Measurements from ENCODE around the gene FERMT2. TPM values are rescaled to one million over a fixed set of nuclear protein-coding genes. Genes with fewer than 3 reads are reported as not detected.

FERMT2 gene
- total RNA-seq, 1 donor from 2014 or later: 64.2 TPM

DNA sequence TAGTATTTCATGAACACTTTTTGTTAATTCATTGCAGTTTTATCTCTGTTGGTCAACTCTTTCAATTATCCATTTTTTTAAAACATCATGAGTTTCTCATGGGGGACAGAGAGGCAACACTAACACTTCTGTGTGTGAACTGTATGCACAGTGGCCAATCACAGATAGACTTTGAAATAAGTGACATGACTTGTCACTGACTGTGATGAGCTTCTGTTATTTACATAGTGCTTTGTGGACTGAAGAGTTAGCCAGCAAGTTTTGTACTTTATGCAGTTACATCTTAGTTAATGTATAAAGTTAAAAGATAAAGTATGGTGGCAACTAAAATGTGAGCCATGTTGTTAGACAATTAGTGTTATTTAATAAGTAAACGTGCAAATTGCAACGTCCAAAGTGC is 16.1 kb downstream of the FERMT2 start:
- Mint-ChIP-seq H3K4me1 (peaks cover 7% of the 10 kb centered on the region), H3K4me3 (no peak overlapping the region)

DNA sequence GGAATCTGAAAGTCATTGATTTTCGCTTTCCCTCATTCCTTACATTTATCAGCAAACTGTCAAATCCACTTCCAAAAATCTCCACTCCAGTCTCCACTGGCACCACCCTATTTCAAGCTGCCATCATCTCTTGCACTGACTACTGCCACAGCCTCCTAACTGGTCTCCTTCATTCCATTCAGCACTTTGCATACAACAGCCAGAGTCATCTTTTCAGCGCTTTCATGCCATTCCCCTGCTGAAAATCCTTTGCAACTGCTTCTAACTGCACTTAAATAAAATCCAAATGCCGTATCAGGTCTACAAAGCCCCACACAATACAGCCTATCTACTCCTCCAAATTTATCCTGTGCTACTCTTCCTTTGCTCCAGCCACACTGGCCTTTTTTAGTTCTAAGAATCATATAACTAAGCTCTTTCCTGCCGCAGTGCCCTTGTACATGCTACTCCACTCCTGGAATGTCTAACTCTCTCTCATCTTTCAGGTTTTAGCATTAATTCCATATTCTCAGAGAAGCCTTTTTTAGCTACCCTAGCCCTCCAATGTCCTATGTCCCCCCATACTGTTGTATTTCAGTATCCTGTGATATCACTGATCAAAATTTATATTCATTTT is 21.6 kb downstream of the FERMT2 start:
- no peak overlapping the region for H3K4me3 Mint-ChIP-seq
- peaks cover 22% of the 10 kb centered on the region for H3K4me1 Mint-ChIP-seq
- H3K9me3 Mint-ChIP-seq: no peaks in the 10 kb centered on the region
- no peaks in the 10 kb centered on the region for H3K27me3 Mint-ChIP-seq (ENCODE audit: low read depth)
- no peaks in the 10 kb centered on the region for H3K36me3 Mint-ChIP-seq (ENCODE audit: low read depth)
- DNase-seq (ENCODE audit: low read depth, low spot score): no peak
- TF ChIP-seq, protein P1, sequence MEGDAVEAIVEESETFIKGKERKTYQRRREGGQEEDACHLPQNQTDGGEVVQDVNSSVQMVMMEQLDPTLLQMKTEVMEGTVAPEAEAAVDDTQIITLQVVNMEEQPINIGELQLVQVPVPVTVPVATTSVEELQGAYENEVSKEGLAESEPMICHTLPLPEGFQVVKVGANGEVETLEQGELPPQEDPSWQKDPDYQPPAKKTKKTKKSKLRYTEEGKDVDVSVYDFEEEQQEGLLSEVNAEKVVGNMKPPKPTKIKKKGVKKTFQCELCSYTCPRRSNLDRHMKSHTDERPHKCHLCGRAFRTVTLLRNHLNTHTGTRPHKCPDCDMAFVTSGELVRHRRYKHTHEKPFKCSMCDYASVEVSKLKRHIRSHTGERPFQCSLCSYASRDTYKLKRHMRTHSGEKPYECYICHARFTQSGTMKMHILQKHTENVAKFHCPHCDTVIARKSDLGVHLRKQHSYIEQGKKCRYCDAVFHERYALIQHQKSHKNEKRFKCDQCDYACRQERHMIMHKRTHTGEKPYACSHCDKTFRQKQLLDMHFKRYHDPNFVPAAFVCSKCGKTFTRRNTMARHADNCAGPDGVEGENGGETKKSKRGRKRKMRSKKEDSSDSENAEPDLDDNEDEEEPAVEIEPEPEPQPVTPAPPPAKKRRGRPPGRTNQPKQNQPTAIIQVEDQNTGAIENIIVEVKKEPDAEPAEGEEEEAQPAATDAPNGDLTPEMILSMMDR (conservative IDR thresholded peaks at IDR 0.05): no peak
- no peak overlapping the region for H3K27ac Mint-ChIP-seq (ENCODE audit: unreplicated experiment)

More for the DNA sequence above, 16.1 kb downstream of the FERMT2 start:
- H3K27me3 Mint-ChIP-seq (ENCODE audit: low read depth): no peaks in the 10 kb centered on the region
- no peaks in the 10 kb centered on the region for H3K9me3 Mint-ChIP-seq
- no peaks in the 10 kb centered on the region for H3K36me3 Mint-ChIP-seq (ENCODE audit: low read depth)
- no peak for DNase-seq (ENCODE audit: low read depth, low spot score)
- H3K27ac Mint-ChIP-seq (ENCODE audit: unreplicated experiment): no peak overlapping the region
- TF ChIP-seq, protein P1 (conservative IDR thresholded peaks at IDR 0.05): no peak

DNA sequence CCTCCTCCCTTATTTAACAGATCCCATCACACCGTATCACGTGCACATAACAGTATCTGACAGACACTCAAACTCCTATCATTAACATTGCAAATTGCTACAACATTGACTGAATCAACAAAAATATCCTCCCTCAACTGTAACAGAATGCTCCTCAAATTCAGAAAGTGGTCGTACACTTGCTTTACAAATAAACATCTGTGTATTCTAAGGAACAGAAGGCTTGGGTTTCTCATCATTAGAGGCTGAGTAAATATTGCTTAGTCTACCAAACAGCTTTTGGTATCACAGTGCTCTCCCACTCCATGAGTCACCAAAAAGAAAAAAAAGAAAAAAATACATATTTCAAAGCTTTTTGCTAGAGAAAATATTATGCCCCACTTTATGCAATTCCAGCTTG is 23.9 kb downstream of the FERMT2 start:
- no peak overlapping the region for H3K4me3 Mint-ChIP-seq
- TF ChIP-seq, protein P1 (conservative IDR thresholded peaks at IDR 0.05): no peak
- no peaks in the 10 kb centered on the region for H3K36me3 Mint-ChIP-seq (ENCODE audit: low read depth)
- no peaks in the 10 kb centered on the region for H3K9me3 Mint-ChIP-seq
- H3K27me3 Mint-ChIP-seq (ENCODE audit: low read depth): no peaks in the 10 kb centered on the region
- H3K4me1 Mint-ChIP-seq: peaks cover 22% of the 10 kb centered on the region
- no peak overlapping the region for H3K27ac Mint-ChIP-seq (ENCODE audit: unreplicated experiment)
- DNase-seq (ENCODE audit: low read depth, low spot score): no peak

DNA sequence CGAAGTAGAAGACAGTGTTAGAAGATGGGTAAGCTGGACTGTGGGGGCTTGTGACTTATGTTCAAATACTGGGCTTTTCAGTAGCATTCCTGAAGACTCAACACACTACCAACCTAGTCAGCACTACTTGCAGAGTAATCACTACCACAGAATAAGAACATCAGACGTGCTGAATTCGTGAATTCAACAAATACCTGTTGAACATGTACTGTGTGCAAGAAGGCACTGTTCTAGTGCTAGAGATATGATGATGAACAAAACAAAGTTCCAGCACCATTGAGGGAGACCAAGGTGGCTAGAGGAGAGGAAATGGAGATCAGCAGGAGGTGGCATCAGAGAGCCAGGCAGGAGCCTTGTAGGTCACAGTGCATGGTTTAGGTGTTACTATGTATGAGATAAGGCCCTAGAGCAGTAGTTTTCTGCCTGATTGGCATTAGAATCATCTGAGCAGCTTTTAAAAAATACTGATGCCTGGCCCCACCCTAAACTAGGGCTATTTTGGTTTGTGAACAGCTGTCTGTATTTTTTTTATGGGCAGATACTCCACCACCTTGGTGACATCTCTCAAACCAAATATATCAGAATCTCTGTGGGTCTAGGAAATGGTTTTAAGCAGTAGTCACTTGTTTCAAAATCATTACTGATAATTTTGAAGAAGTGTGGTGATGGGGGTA is 26.8 kb downstream of the FERMT2 start:
- Mint-ChIP-seq H3K27me3 (ENCODE audit: low read depth) (no peaks in the 10 kb centered on the region), H3K27ac (ENCODE audit: unreplicated experiment) (no peak overlapping the region), H3K9me3 (no peaks in the 10 kb centered on the region), H3K4me3 (no peak overlapping the region), H3K4me1 (peaks cover 19% of the 10 kb centered on the region), H3K36me3 (ENCODE audit: low read depth) (no peaks in the 10 kb centered on the region)
- TF ChIP-seq, protein P1 (conservative IDR thresholded peaks at IDR 0.05): no peak
- DNase-seq (ENCODE audit: low read depth, low spot score): no peak

DNA sequence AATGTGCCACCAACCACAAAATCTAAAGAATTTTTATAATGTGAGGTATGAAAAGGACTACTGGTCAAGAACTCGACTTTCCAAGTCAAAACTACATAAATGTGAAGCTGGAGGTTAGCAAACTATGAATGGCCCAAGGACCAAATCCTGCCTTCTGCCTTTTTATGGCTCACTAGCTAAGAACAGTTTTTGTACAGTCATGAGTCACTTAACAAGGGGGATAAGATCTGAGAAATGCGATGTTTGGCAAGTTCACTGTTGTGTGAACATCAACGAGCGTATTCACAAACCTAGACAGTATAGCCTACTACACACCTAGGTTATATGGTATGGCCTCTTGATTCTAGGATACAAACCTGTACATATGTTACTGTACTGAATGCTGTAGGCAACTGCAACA is 28.2 kb downstream of the FERMT2 start:
- H3K4me1 Mint-ChIP-seq: peaks cover 11% of the 10 kb centered on the region
- no peaks in the 10 kb centered on the region for H3K9me3 Mint-ChIP-seq
- TF ChIP-seq, protein P1 (conservative IDR thresholded peaks at IDR 0.05): no peak
- DNase-seq (ENCODE audit: low read depth, low spot score): no peak
- no peaks in the 10 kb centered on the region for H3K27me3 Mint-ChIP-seq (ENCODE audit: low read depth)
- H3K4me3 Mint-ChIP-seq: no peak overlapping the region
- H3K27ac Mint-ChIP-seq (ENCODE audit: unreplicated experiment): no peak overlapping the region
- H3K36me3 Mint-ChIP-seq (ENCODE audit: low read depth): no peaks in the 10 kb centered on the region

Data from neural crest cell (in vitro differentiated cells).